Prostate gland (tissue), 2 donors: Measurements from ENCODE around the gene LOXL4. TPM values are rescaled to one million over a fixed set of nuclear protein-coding genes. Genes with fewer than 3 reads are reported as not detected.
A peak's percentile ranks its signal among the peaks of the same experiment; 100 is the strongest.

Experiments
- DNase-seq: peaks from one replicate; pipeline ENCODE4 v3.0.0-alpha.2; 2019; ENCODE audit warnings: low spot score
- H3K27ac ChIP-seq, 2 donors: fragments of 200-600 bp; sonication (generic); 2 replicates each; pipeline ENCODE4 v1.5.1; 2017 to 2019
- H3K27me3 ChIP-seq: fragments of 200-600 bp; sonication (generic); replicated peaks from 2 replicates; pipeline ENCODE4 v1.5.1; 2019; ENCODE audit not compliant: insufficient read depth
- H3K36me3 ChIP-seq, 2 donors: fragments of 200-600 bp; sonication (generic); 1 replicate in 1 of 2; 2 replicates in 1 of 2; pipeline versions ENCODE4 v1.5.1 to v1.8.1; 2017 to 2019
- H3K4me1 ChIP-seq: fragments of 200-600 bp; sonication (generic); replicated peaks from 2 replicates; pipeline ENCODE4 v1.5.1; 2019
- H3K4me3 ChIP-seq, 2 donors: fragments of 200-600 bp; sonication (generic); 2 replicates each; pipeline ENCODE4 v1.5.1; 2017 to 2019
- H3K9me3 ChIP-seq: fragments of 200-600 bp; sonication (generic); 2 replicates; pipeline ENCODE4 v1.5.1; 2017
- CTCF ChIP-seq, 4 experiments: fragments of 200-600 bp in 2 of 4; fragments of 450-650 bp in 2 of 4; sonication (generic) in 2 of 4; IDR thresholded peaks; 1 replicate in 3 of 4; 2 replicates in 1 of 4; pipeline ENCODE4 v1.5.1; 2016 to 2019; ENCODE audit warnings: antibody characterized with exemption in 4 of 4, mild to moderate bottlenecking in 2 of 4, moderate library complexity in 2 of 4
- POLR2A ChIP-seq: fragments of 450-650 bp; IDR thresholded peaks from one replicate; pipeline ENCODE4 v1.6.1; 2016; ENCODE audit warnings: antibody characterized with exemption, mild to moderate bottlenecking
- POLR2AphosphoS5 ChIP-seq: sonication (generic); formaldehyde crosslinking; IDR thresholded peaks from one replicate; pipeline ENCODE4 v1.6.1; 2017; ENCODE audit warnings: antibody characterized with exemption
- WGBS: methylation state at CpG from one replicate; pipeline ENCODE4 v1.1.5; 2018; 5-methylcytosine and 5-hydroxymethylcytosine counted together
- intact Hi-C: fragments of 100-400 bp; cut with DNase I; formaldehyde crosslinking; loops from one replicate; pipeline ENCODE4 v1.14.2; 2022
- total RNA-seq, 2 donors: library from RNA; depleted of rRNA; stranded (reverse); fragments of >200 nt; gene quantifications; one replicate each; pipeline ENCODE4 v1.1.0, GENCODE V29; 2016

The LOXL4 gene
- total RNA-seq, 2 donors from 2014 or later, result 7.4 to 26.8 TPM

- no peaks in the 10 kb centered on the region for H3K9me3 ChIP-seq
- no peak overlapping the region for H3K27ac ChIP-seq
- no peaks in the 10 kb centered on the region for H3K27me3 ChIP-seq
- 95% methylated on average over 7 of the region's 7 CpGs for WGBS
- H3K4me3 ChIP-seq, result no peak overlapping the region
- TF ChIP-seq CTCF (IDR thresholded peaks at IDR 0.05) (no peak), POLR2A (no peak), POLR2AphosphoS5 (no peak)
- no peak for DNase-seq
- intact Hi-C loops, result no loop called here
- H3K36me3 ChIP-seq, result no peaks in the 10 kb centered on the region
- peaks cover 14% of the 10 kb centered on the region for H3K4me1 ChIP-seq
Measured at GRCh38 chr10:98263088-98263487, 4.9 kb downstream of the LOXL4 start.

GRCh38 chr10:98262571-98262970 is 5.4 kb downstream of the LOXL4 start:
- Histone ChIP-seq H3K4me3 (no peak overlapping the region), H3K27me3 (no peaks in the 10 kb centered on the region), H3K4me1 (peaks cover 14% of the 10 kb centered on the region), H3K27ac (no peak overlapping the region), H3K36me3 (no peaks in the 10 kb centered on the region), H3K9me3 (no peaks in the 10 kb centered on the region)
- TF ChIP-seq POLR2AphosphoS5 (no peak), CTCF (IDR thresholded peaks at IDR 0.05) (peak in 1 of 4 experiments; percentile 53)
- DNase-seq, result no peak
- 84% methylated on average over 7 of the region's 7 CpGs for WGBS
- intact Hi-C loops, result no loop called here

- peak overlapping the region in 1 of 2 donors; percentile 67 for H3K27ac ChIP-seq
- H3K9me3 ChIP-seq, result no peaks in the 10 kb centered on the region
- no peak for TF ChIP-seq CTCF (IDR thresholded peaks at IDR 0.05)
- no peak for TF ChIP-seq POLR2AphosphoS5
- TF ChIP-seq POLR2A, result no peak
- DNase-seq, result no peak
- H3K36me3 ChIP-seq, result no peaks in the 10 kb centered on the region
- intact Hi-C loops, result no loop called here
- no peaks in the 10 kb centered on the region for H3K27me3 ChIP-seq
- H3K4me1 ChIP-seq, result peaks cover 14% of the 10 kb centered on the region
- WGBS, result 85% methylated on average over 14 of the region's 15 CpGs
- H3K4me3 ChIP-seq, result no peak overlapping the region
Measured at GRCh38 chr10:98261436-98262277, 6.3 kb downstream of the LOXL4 start.

GRCh38 chr10:98260752-98261151 is 7.2 kb downstream of the LOXL4 start:
- 76% methylated on average over 14 of the region's 14 CpGs for WGBS
- Histone ChIP-seq H3K4me1 (peaks cover 14% of the 10 kb centered on the region), H3K27ac (peak overlapping the region; percentile 54 to 67), H3K27me3 (no peaks in the 10 kb centered on the region), H3K4me3 (no peak overlapping the region), H3K36me3 (no peaks in the 10 kb centered on the region), H3K9me3 (no peaks in the 10 kb centered on the region)
- TF ChIP-seq POLR2A, result no peak
- no peak for TF ChIP-seq POLR2AphosphoS5
- no peak for TF ChIP-seq CTCF (IDR thresholded peaks at IDR 0.05)
- intact Hi-C loops, result no loop called here
- DNase-seq, result no peak

GRCh38 chr10:98260350-98260749 is 7.6 kb downstream of the LOXL4 start:
- Histone ChIP-seq H3K4me3 (no peak overlapping the region), H3K27me3 (no peaks in the 10 kb centered on the region), H3K4me1 (peaks cover 14% of the 10 kb centered on the region), H3K36me3 (no peaks in the 10 kb centered on the region), H3K9me3 (no peaks in the 10 kb centered on the region), H3K27ac (peak overlapping the region; percentile 54 to 67)
- WGBS, result 15% methylated on average over 9 of the region's 9 CpGs
- TF ChIP-seq CTCF (IDR thresholded peaks at IDR 0.05) (no peak), POLR2A (no peak), POLR2AphosphoS5 (peak; percentile 5)
- intact Hi-C loops, result no loop called here
- DNase-seq, result no peak
